ENCODE measurements around the gene MYH10. TPM values are rescaled to one million over a fixed set of nuclear protein-coding genes. Genes with fewer than 3 reads are reported as not detected.
"Not testable (repeated sequence)": the region's sequence is repeated elsewhere in the genome, so short reads cannot be mapped to it uniquely, and the experiment has no call there.

Gene MYH10
- total RNA-seq, 1 donor from 2014 or later = 378 TPM

DNA sequence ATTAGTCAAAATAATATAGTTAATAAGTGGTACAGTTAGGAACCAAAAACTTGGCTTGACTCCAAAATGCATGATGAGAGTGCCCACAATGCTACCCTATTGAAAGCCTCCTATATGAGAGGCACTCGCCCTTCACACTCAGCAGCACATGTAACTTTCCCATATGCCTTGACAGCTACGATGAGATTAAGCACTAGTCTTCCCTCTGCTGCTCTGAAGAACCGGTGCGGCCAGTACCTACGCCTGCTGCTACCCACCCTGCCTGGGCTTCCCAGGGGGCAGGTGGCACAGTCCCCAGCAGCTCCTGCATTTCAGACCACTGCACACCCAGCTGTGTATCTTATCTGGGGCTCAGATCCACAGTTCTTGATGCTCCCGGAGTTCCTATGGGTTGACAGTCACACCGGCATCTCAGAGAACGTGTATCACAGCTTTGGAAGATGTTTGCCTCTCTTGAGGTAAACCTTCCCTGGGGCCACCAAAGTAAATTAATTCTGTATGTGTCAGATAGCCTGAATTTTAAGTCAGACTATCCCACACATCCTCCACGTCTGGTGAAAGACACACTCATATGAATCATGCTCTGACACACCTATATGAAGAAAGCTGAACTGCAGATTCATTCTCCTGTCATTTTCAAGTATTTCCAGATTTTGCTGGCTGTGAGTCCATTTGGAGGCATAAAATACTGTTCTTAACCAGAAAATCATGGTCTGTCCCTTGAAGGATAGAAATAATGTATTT is 77.8 kb downstream of the MYH10 start:
- intact Hi-C loops (cut with DNase I) = loop anchor here (5.0 kb wide), 1 partner anchor 40 kb away; no protein-coding TSS in a partner anchor
- peak overlapping the region; percentile 57 to 73 for H3K27ac ChIP-seq

DNA sequence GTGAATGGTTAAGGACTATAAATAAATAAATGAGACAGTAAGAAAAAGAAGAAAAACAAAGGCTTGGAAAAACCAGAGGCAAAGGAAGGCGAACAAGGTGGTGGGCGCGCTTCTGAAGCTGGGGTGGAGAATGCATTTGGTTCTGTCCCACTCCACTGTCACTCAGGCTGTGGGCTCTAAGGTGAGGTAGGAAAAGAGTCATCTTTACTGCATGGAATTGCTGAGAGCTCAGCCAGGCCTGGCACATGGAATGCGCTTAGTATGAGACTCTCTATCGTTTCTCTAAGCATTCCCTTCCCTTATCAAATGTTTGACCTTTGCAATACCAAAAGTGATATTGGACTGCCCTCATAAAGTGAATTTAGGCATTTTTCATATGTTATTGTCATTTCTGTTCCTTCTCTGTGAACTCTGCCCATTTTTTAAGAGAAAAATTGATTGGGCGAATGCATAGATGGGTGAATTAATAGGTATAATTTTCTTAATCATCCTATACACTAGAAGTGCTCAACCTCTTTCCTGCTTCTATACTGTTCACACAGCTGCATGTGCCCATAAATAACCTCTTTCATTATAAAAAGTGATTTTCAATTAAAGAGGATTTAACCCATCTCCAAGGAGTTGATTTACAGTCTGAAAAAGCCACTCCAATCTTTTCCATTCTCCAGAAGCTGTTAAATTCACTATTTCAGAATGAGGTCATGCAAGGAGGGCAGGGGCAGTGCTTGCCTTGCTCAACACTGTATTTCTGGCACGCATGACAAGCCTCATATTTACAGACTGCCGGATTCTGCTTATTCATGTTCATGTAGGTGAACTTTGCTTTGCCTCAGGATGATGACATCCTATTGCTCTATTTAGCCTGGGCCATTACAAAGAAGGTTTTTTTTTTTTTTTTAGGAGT is 87.7 kb downstream of the MYH10 start:
- intact Hi-C loops (cut with DNase I) = loop anchor here (5.0 kb wide), 2 partner anchors 89 to 129 kb away; partner anchors contain the start of gene MYH10
- TF ChIP-seq, protein P1, sequence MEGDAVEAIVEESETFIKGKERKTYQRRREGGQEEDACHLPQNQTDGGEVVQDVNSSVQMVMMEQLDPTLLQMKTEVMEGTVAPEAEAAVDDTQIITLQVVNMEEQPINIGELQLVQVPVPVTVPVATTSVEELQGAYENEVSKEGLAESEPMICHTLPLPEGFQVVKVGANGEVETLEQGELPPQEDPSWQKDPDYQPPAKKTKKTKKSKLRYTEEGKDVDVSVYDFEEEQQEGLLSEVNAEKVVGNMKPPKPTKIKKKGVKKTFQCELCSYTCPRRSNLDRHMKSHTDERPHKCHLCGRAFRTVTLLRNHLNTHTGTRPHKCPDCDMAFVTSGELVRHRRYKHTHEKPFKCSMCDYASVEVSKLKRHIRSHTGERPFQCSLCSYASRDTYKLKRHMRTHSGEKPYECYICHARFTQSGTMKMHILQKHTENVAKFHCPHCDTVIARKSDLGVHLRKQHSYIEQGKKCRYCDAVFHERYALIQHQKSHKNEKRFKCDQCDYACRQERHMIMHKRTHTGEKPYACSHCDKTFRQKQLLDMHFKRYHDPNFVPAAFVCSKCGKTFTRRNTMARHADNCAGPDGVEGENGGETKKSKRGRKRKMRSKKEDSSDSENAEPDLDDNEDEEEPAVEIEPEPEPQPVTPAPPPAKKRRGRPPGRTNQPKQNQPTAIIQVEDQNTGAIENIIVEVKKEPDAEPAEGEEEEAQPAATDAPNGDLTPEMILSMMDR (IDR thresholded peaks at IDR 0.05) = no peak
- peaks cover 70 to 86% of the 10 kb centered on the region in 2 donors for H3K36me3 ChIP-seq
- DNase-seq (ENCODE audit: low spot score in 2 of 2) = peak; percentile 29 to 88
- H3K27me3 ChIP-seq = no peaks in the 10 kb centered on the region
- no peaks in the 10 kb centered on the region for H3K9me3 ChIP-seq
- peak overlapping the region; percentile 9 to 63 for H3K27ac ChIP-seq
- peaks cover 0 to 3% of the 10 kb centered on the region in 2 donors for H3K4me1 ChIP-seq
- no peak overlapping the region for H3K4me3 ChIP-seq

More for the DNA sequence above, 77.8 kb downstream of the MYH10 start:
- Histone ChIP-seq H3K4me3 (no peak overlapping the region), H3K4me1 (peaks cover 16 to 43% of the 10 kb centered on the region in 2 donors), H3K9me3 (no peaks in the 10 kb centered on the region), H3K36me3 (peaks cover 32 to 35% of the 10 kb centered on the region in 2 donors), H3K27me3 (no peaks in the 10 kb centered on the region)
- TF ChIP-seq, protein P1 (IDR thresholded peaks at IDR 0.05) = no peak
- no peak for DNase-seq (ENCODE audit: low spot score in 2 of 2)

DNA sequence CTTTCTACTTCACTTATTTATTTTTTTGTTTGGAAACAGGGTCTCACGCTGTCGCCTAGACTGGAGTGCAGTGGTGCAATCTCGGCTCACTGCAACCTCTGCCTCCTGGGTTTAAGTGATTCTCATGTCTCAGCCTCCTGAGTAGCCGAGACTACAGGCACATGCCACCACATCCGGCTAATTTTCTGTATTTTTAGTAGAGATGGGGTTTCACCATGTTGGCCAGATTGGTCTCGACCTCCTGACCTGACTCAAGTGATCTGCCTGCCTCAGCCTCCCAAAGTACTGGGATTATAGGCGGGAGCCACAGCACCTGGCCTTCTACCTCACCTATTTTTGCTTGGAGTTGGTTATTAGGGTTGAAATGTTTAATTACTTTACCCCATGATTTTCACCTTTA is 90.5 kb downstream of the MYH10 start:
- Histone ChIP-seq H3K36me3 (peaks cover 61 to 75% of the 10 kb centered on the region in 2 donors), H3K27ac (peak overlapping the region; percentile 33 to 78)
- not testable (repeated sequence) for H3K9me3 ChIP-seq; DNase-seq (ENCODE audit: low spot score in 2 of 2); H3K4me3 ChIP-seq; H3K27me3 ChIP-seq; H3K4me1 ChIP-seq
- intact Hi-C loops (cut with DNase I) = loop anchor here (5.0 kb wide), 2 partner anchors 92 to 132 kb away; partner anchors contain the start of gene MYH10

DNA sequence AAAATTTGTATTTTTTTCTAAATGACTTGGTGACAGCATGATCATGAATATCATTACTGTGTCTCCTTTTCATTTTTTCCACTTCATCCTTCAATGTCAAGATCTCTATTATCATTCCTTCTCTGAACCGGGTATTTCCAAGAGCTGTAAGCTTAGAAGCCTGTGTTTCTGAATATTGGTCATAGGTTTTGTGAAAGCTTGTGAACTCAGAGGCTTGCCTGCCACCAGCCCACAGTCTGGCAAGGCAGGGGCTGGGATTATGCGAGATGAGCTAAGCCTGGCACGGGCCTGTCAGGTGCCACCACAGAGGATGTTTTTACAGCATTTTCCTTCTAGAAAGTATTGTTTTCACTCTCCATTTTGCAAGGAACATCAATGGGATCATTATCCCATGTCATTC is 92.8 kb downstream of the MYH10 start:
- Histone ChIP-seq H3K27ac (peak overlapping the region; percentile 43 to 78), H3K27me3 (no peaks in the 10 kb centered on the region), H3K4me1 (peaks cover 18 to 28% of the 10 kb centered on the region in 2 donors), H3K9me3 (no peaks in the 10 kb centered on the region), H3K4me3 (no peak overlapping the region), H3K36me3 (peaks cover 59 to 82% of the 10 kb centered on the region in 2 donors)
- intact Hi-C loops (cut with DNase I) = no loop called here
- no peak for DNase-seq (ENCODE audit: low spot score in 2 of 2)
- TF ChIP-seq, protein P1 (IDR thresholded peaks at IDR 0.05) = no peak

GRCh38 chr17:8534498-8535188 is 95.9 kb downstream of the MYH10 start:
- H3K9me3 ChIP-seq = no peaks in the 10 kb centered on the region
- H3K27ac ChIP-seq = peak overlapping the region; percentile 75 to 78
- H3K27me3 ChIP-seq = no peaks in the 10 kb centered on the region
- H3K36me3 ChIP-seq = peaks cover 58 to 77% of the 10 kb centered on the region in 2 donors
- no peak overlapping the region for H3K4me3 ChIP-seq
- H3K4me1 ChIP-seq = peaks cover 23 to 56% of the 10 kb centered on the region in 2 donors
- intact Hi-C loops (cut with DNase I) = no loop called here
- TF ChIP-seq, protein P1 (IDR thresholded peaks at IDR 0.05) = no peak
- no peak for DNase-seq (ENCODE audit: low spot score in 2 of 2)
